ENCODE results near the gene PLCG2.
"Not testable (repeated sequence)": the region's sequence is repeated elsewhere in the genome, so short reads cannot be mapped to it uniquely, and the experiment has no call there.

Gene PLCG2

DNA sequence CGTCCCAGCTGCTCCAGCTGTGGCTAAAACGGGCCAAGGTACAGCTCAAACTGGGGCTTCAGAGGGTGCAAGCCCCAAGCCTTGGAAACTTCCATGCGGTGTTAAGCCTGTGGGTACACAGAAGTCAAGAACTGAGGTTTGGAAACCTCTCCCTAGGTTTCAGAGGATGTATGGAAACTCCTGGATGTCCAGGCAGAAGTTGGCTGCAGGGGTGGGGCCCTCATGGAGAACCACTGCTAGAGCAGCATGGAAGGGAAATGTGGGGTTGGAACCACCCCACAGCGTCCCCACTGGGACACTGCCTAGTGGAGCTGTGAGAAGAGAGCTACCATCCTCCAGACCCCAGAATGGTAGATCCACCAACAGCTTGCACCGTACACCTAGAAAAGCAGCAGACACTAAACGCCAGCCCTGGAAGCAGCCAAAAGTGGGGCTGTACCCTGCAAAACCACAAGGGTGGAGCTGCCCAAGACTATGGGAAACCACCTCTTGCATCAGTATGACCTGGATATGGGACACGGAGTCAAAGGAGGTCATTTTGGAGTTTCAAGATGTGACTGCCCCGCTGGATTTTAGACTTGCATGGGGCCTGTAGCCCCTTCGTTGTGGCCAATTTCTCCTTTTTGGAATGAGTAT, 230.0 kb downstream of the PLCG2 start:
- no peak for DNase-seq

- DNase-seq, result not testable (repeated sequence)
Measured at GRCh38 chr16:82009789-82010188, 230.7 kb downstream of the PLCG2 start.

GRCh38 chr16:82010649-82011048, 231.6 kb downstream of the PLCG2 start:
- DNase-seq, result no peak

GRCh38 chr16:82011199-82011641, 232.1 kb downstream of the PLCG2 start, which contains the start of gene SDR42E1:
Gene SDR42E1 (minus strand): TSS chr16:82011470. CDS start chr16:82000858, 10,612 bp downstream.
- no peak for DNase-seq
